ENCODE data around the gene STOX1. TPM values are rescaled to one million over a fixed set of nuclear protein-coding genes. Genes with fewer than 3 reads are reported as not detected.

STOX1 gene
- polyA plus RNA-seq, 1 donor (not counting 4 experiments of a cell fraction or from before 2014, with no cell fraction given) = 0.14 TPM

DNA sequence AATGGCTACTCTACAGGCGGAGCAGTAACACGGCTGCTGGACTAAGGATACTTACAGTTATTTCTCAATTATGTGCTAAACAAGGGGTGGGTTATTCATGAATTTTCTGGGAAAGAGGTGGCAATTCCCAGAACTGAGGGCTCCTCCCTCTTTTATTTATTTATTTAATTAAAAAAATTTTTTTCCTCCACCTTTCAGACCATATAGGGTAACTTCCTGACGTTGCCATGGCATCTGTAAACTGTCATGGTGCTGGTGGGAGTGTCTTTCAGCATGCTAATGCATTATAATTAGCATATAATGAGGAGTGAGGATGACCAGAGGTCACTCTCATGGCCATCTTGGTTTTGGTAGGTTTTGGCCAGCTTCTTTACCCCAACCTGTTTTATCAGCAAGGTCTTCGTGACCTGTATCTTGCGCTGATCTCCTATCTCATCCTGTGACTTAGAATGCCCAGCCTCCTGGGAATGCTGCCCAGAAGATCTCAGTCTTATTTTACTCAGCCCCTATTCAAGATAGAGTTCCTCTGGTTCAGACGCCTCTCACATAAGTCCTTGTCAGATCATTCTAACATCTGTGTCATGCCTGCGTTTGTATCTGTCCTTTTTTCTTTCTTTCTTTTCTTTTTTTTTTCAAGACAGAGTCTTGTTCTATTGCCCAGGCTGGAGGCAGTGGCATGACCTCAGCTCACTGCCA, 15.9 kb upstream of the STOX1 start:
- no peaks in the 10 kb centered on the region for H4K20me1 ChIP-seq (ENCODE audit: control insufficient read depth, extremely low read depth, insufficient read depth, low read length)
- FAIRE-seq = no peak
- H3K9me1 ChIP-seq (ENCODE audit: control insufficient read depth, extremely low read depth, insufficient read depth, low read length) = no peaks in the 10 kb centered on the region
- H3K36me3 ChIP-seq (ENCODE audit: control insufficient read depth in 2 of 2, extremely low read depth in 1 of 2, insufficient read depth in 2 of 2, low read length in 2 of 2) = no peaks in the 10 kb centered on the region
- no peak overlapping the region for H3K4me3 ChIP-seq (ENCODE audit: control insufficient read depth in 2 of 3, extremely low read depth in 1 of 3, insufficient read depth in 2 of 3, low read depth in 1 of 3, low read length in 3 of 3)
- H3K4me1 ChIP-seq (ENCODE audit: control insufficient read depth, extremely low read depth, insufficient read depth, low read length) = peaks cover 1% of the 10 kb centered on the region
- H3K79me2 ChIP-seq (ENCODE audit: control insufficient read depth, insufficient read depth, low read length) = no peaks in the 10 kb centered on the region
- H2AFZ ChIP-seq (ENCODE audit: control insufficient read depth, low read length) = no peak overlapping the region
- dilution Hi-C loops (cut with MboI; ENCODE audit: extremely low pct_ligation_motif_present, low sequenced_read_pairs) = no loop called here
- H3K27ac ChIP-seq (ENCODE audit: control insufficient read depth, insufficient read depth, low read length) = no peak overlapping the region
- no peak overlapping the region for H3K9ac ChIP-seq (ENCODE audit: control insufficient read depth, extremely low read depth, insufficient read depth, low read length)
- no peak for DNase-seq (ENCODE audit: low read depth, low spot score)
- no peaks in the 10 kb centered on the region for H3K9me3 ChIP-seq (ENCODE audit: control insufficient read depth, low read depth, low read length)
- H3K27me3 ChIP-seq (ENCODE audit: control insufficient read depth, extremely low read depth, insufficient read depth, low read length) = no peaks in the 10 kb centered on the region
- H3K4me2 ChIP-seq (ENCODE audit: control insufficient read depth, extremely low read depth, insufficient read depth, low read depth, low read length) = no peak overlapping the region
- no peak for TF ChIP-seq EZH2 (IDR thresholded peaks at IDR 0.05; ENCODE audit: low read length)
- TF ChIP-seq, protein P1, sequence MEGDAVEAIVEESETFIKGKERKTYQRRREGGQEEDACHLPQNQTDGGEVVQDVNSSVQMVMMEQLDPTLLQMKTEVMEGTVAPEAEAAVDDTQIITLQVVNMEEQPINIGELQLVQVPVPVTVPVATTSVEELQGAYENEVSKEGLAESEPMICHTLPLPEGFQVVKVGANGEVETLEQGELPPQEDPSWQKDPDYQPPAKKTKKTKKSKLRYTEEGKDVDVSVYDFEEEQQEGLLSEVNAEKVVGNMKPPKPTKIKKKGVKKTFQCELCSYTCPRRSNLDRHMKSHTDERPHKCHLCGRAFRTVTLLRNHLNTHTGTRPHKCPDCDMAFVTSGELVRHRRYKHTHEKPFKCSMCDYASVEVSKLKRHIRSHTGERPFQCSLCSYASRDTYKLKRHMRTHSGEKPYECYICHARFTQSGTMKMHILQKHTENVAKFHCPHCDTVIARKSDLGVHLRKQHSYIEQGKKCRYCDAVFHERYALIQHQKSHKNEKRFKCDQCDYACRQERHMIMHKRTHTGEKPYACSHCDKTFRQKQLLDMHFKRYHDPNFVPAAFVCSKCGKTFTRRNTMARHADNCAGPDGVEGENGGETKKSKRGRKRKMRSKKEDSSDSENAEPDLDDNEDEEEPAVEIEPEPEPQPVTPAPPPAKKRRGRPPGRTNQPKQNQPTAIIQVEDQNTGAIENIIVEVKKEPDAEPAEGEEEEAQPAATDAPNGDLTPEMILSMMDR (optimal IDR thresholded peaks at IDR 0.05 in 1 of 3, IDR thresholded peaks at IDR 0.05 in 1 of 3, conservative IDR thresholded peaks at IDR 0.05 in 1 of 3; ENCODE audit: extremely low read depth in 1 of 3, insufficient read depth in 2 of 3, low read length in 3 of 3) = no peak

DNA sequence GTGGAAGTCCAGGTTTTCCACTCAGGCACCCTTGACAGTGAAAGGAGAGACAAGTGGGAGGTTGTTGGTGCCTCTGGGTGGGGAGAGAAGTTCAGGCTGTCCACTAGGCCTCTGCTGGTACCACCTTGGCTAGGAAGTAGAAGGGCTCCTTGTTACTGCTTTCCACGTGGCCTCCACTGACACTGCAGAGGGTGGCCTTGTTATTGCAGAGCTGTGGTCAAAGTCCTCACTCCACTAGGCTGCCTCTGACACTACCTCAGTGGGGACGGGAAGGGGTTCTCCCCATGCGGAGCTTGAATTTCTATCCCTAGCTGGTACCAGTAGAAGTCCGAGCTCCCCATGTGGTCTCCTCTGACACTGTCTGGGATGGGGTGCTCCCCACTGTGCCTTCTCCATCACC, 14.9 kb upstream of the STOX1 start:
- no peaks in the 10 kb centered on the region for H4K20me1 ChIP-seq (ENCODE audit: control insufficient read depth, extremely low read depth, insufficient read depth, low read length)
- H3K27ac ChIP-seq (ENCODE audit: control insufficient read depth, insufficient read depth, low read length) = no peak overlapping the region
- dilution Hi-C loops (cut with MboI; ENCODE audit: extremely low pct_ligation_motif_present, low sequenced_read_pairs) = no loop called here
- H3K79me2 ChIP-seq (ENCODE audit: control insufficient read depth, insufficient read depth, low read length) = no peaks in the 10 kb centered on the region
- no peak overlapping the region for H2AFZ ChIP-seq (ENCODE audit: control insufficient read depth, low read length)
- no peak for FAIRE-seq
- no peak overlapping the region for H3K4me3 ChIP-seq (ENCODE audit: control insufficient read depth in 2 of 3, extremely low read depth in 1 of 3, insufficient read depth in 2 of 3, low read depth in 1 of 3, low read length in 3 of 3)
- H3K4me2 ChIP-seq (ENCODE audit: control insufficient read depth, extremely low read depth, insufficient read depth, low read depth, low read length) = no peak overlapping the region
- peaks cover 11% of the 10 kb centered on the region for H3K4me1 ChIP-seq (ENCODE audit: control insufficient read depth, extremely low read depth, insufficient read depth, low read length)
- no peak for DNase-seq (ENCODE audit: low read depth, low spot score)
- no peaks in the 10 kb centered on the region for H3K9me1 ChIP-seq (ENCODE audit: control insufficient read depth, extremely low read depth, insufficient read depth, low read length)
- no peaks in the 10 kb centered on the region for H3K36me3 ChIP-seq (ENCODE audit: control insufficient read depth in 2 of 2, extremely low read depth in 1 of 2, insufficient read depth in 2 of 2, low read length in 2 of 2)
- no peaks in the 10 kb centered on the region for H3K9me3 ChIP-seq (ENCODE audit: control insufficient read depth, low read depth, low read length)
- TF ChIP-seq, protein P1 (optimal IDR thresholded peaks at IDR 0.05 in 1 of 3, IDR thresholded peaks at IDR 0.05 in 1 of 3, conservative IDR thresholded peaks at IDR 0.05 in 1 of 3; ENCODE audit: extremely low read depth in 1 of 3, insufficient read depth in 2 of 3, low read length in 3 of 3) = no peak
- TF ChIP-seq EZH2 (IDR thresholded peaks at IDR 0.05; ENCODE audit: low read length) = no peak
- H3K27me3 ChIP-seq (ENCODE audit: control insufficient read depth, extremely low read depth, insufficient read depth, low read length) = no peaks in the 10 kb centered on the region
- H3K9ac ChIP-seq (ENCODE audit: control insufficient read depth, extremely low read depth, insufficient read depth, low read length) = no peak overlapping the region

Measured in keratinocyte (primary cell).